ENCODE results near the gene PLAAT3. TPM values are rescaled to one million over a fixed set of nuclear protein-coding genes. Genes with fewer than 3 reads are reported as not detected.

The PLAAT3 gene
- total RNA-seq, 1 donor from 2014 or later: 8.0 TPM

Other genes starting within 250 kb of the PLAAT3 start
- not detected in 2 replicates for gene SLC22A9, start 244.6 kb downstream of the PLAAT3 start, total RNA-seq (ENCODE audit: low replicate concordance)
- gene PLAAT5, start 123.3 kb downstream of the PLAAT3 start, total RNA-seq (ENCODE audit: low replicate concordance): 0.77 TPM in 1 of 2 replicates, not detected in the other
- not detected in 2 replicates for gene LGALS12, start 108.3 kb downstream of the PLAAT3 start, total RNA-seq (ENCODE audit: low replicate concordance)
- gene PLAAT4, start 77.6 kb downstream of the PLAAT3 start, total RNA-seq (ENCODE audit: low replicate concordance): not detected in 2 replicates
- not detected in 2 replicates for gene PLAAT2, start 51.1 kb downstream of the PLAAT3 start, total RNA-seq (ENCODE audit: low replicate concordance)
- 18.5 and 19.5 TPM in 2 replicates for gene ATL3, start 56.9 kb upstream of the PLAAT3 start, total RNA-seq (ENCODE audit: low replicate concordance)
- gene RTN3, start 67.1 kb upstream of the PLAAT3 start, total RNA-seq (ENCODE audit: low replicate concordance): 279 and 281 TPM in 2 replicates
- gene ZFTA, start 154.3 kb upstream of the PLAAT3 start, total RNA-seq (ENCODE audit: low replicate concordance): 22.5 and 42.6 TPM in 2 replicates
- 27.2 and 80.0 TPM in 2 replicates for gene SPINDOC, start 199.0 kb upstream of the PLAAT3 start, total RNA-seq (ENCODE audit: low replicate concordance)
- 23.0 and 25.4 TPM in 2 replicates for gene MARK2, start 224.7 kb upstream of the PLAAT3 start, total RNA-seq (ENCODE audit: low replicate concordance)

Measured in neural progenitor cell (in vitro differentiated cells).